GM23338 (cell line): ENCODE measurements around the gene PACS2. TPM values are rescaled to one million over a fixed set of nuclear protein-coding genes. Genes with fewer than 3 reads are reported as not detected.

Experiments used
- ATAC-seq: fragments of 200-7000 bp; cut with Tn5 transposase; 3 replicates; pipeline ENCODE4 v1.9.1; 2020
- DNase-seq: peaks from one replicate; pipeline ENCODE4 v3.0.0-alpha.2; 2015; ENCODE audit warnings: low spot score
- H2AFZ ChIP-seq: fragments of 200-600 bp; sonication (generic); 2 replicates; pipeline ENCODE4 v1.8.0; 2016; ENCODE audit warnings: antibody characterized with exemption, mild to moderate bottlenecking, moderate library complexity
- H3F3A ChIP-seq: fragments of 200-600 bp; sonication (generic); replicated peaks from 2 replicates; pipeline ENCODE4 v1.8.0; 2017; ENCODE audit warnings: antibody characterized with exemption, mixed run types, low read depth
- H3K27ac ChIP-seq: fragments of 200-600 bp; sonication (generic); 2 replicates; pipeline ENCODE4 v1.6.1; 2016; ENCODE audit warnings: low read depth
- H3K27me3 ChIP-seq: fragments of 200-600 bp; sonication (generic); 2 replicates; pipeline ENCODE4 v1.8.0; 2016; ENCODE audit warnings: mild to moderate bottlenecking, mixed run types, moderate library complexity; ENCODE audit not compliant: insufficient read depth
- H3K36me3 ChIP-seq: fragments of 200-600 bp; sonication (generic); 2 replicates; pipeline ENCODE4 v1.8.0; 2016; ENCODE audit warnings: mild to moderate bottlenecking; ENCODE audit not compliant: insufficient read depth
- H3K4me1 ChIP-seq: fragments of 200-600 bp; sonication (generic); 2 replicates; pipeline ENCODE4 v1.8.0; 2016; ENCODE audit warnings: mild to moderate bottlenecking, moderate library complexity; ENCODE audit not compliant: insufficient read depth
- H3K4me2 ChIP-seq: fragments of 200-600 bp; sonication (generic); 2 replicates; pipeline ENCODE4 v1.7.1; 2017; ENCODE audit warnings: mixed run types
- H3K4me3 ChIP-seq: fragments of 200-600 bp; sonication (generic); 2 replicates; pipeline ENCODE4 v1.6.1; 2016; ENCODE audit warnings: mixed run types
- H3K79me2 ChIP-seq: fragments of 200-600 bp; sonication (generic); replicated peaks from 2 replicates; pipeline ENCODE4 v1.8.0; 2017; ENCODE audit warnings: mild to moderate bottlenecking; ENCODE audit not compliant: insufficient read depth
- H3K9me2 ChIP-seq: fragments of 200-600 bp; sonication (generic); 2 replicates; pipeline ENCODE4 v1.8.0; 2017; ENCODE audit not compliant: insufficient read depth
- H4K20me1 ChIP-seq: fragments of 200-600 bp; sonication (generic); replicated peaks from 2 replicates; pipeline ENCODE4 v1.8.0; 2017; ENCODE audit warnings: mild to moderate bottlenecking; ENCODE audit not compliant: insufficient read depth
- H3K27ac Mint-ChIP-seq: 2 replicates; pipeline ENCODE4 v1.8.0; 2020; ENCODE audit warnings: inconsistent platforms, mild to moderate bottlenecking, moderate library complexity, mixed read lengths
- H3K27me3 Mint-ChIP-seq: 3 replicates; pipeline ENCODE4 v1.8.0; 2022; ENCODE audit warnings: low read depth, mild to moderate bottlenecking, moderate library complexity, mixed read lengths, inconsistent platforms; ENCODE audit not compliant: insufficient read depth, poor library complexity
- H3K36me3 Mint-ChIP-seq: 3 replicates; pipeline ENCODE4 v1.8.0; 2021; ENCODE audit warnings: low read depth, mild to moderate bottlenecking, inconsistent platforms, moderate library complexity, mixed read lengths
- H3K4me1 Mint-ChIP-seq: 3 replicates; pipeline ENCODE4 v1.8.0; 2020; ENCODE audit warnings: mild to moderate bottlenecking, inconsistent platforms, mixed read lengths
- H3K4me3 Mint-ChIP-seq: 3 replicates; pipeline ENCODE4 v1.8.0; 2021; ENCODE audit warnings: moderate library complexity, mild to moderate bottlenecking, inconsistent platforms, mixed read lengths
- H3K9me3 Mint-ChIP-seq: 3 replicates; pipeline ENCODE4 v1.8.0; 2020; ENCODE audit warnings: moderate library complexity, mild to moderate bottlenecking, inconsistent platforms, mixed read lengths
- CREB1 ChIP-seq: fragments of 250-450 bp; sonication (Bioruptor Pico); IDR thresholded peaks from 2 replicates; pipeline ENCODE4 v1.5.0; 2020; ENCODE audit warnings: low read depth, mild to moderate bottlenecking, moderate library complexity
- polyA plus RNA-seq: library from polyadenylated mRNA; unstranded; fragments of >200 nt; fragmentation: Nextera tagmentation; extraction: Ambion mirVana; gene quantifications from 2 replicates; pipeline ENCODE4 v1.2.1, GENCODE V29; 2016
- total RNA-seq: library from RNA; depleted of rRNA; stranded (reverse); fragments of >200 nt; shearing (Covaris generic); gene quantifications from 2 replicates; pipeline ENCODE4 v1.2.3, GENCODE V29; 2014
- TF ChIP-seq, protein P1 (sequence below): fragments of 250-450 bp; sonication (Bioruptor Pico); IDR thresholded peaks from 2 replicates; pipeline ENCODE4 v1.5.0; 2020; ENCODE audit warnings: mild to moderate bottlenecking, moderate library complexity
- TF ChIP-seq, protein P2 (sequence below): IDR thresholded peaks from 2 replicates; pipeline ENCODE4 v1.6.1; 2016; ENCODE audit warnings: antibody characterized with exemption

PACS2 gene
- total and polyA plus RNA-seq, 2 experiments from 2014 or later: 22.5 to 79.0 TPM

DNA sequence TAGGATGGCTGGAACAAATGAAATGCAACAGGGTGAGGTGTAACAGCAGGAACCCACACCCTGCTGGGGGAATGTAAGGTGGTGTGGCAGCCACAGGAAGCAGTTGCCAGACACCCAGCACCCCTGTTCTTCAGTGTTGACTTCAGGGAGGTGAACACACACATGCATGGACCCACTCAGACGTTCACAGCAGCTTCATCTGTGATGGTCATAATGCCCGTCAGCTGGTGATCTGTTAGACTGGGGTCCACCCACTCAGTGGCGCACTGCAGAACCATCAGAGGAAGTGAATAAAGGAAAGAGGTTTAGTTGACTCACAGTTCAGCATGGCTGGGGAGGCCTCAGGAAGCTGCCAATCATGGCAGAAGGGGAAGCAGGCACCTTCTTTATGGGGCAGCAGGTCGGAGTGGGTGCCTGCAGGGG is 61.1 kb downstream of the PACS2 start (continued):
- TF ChIP-seq, protein P1, sequence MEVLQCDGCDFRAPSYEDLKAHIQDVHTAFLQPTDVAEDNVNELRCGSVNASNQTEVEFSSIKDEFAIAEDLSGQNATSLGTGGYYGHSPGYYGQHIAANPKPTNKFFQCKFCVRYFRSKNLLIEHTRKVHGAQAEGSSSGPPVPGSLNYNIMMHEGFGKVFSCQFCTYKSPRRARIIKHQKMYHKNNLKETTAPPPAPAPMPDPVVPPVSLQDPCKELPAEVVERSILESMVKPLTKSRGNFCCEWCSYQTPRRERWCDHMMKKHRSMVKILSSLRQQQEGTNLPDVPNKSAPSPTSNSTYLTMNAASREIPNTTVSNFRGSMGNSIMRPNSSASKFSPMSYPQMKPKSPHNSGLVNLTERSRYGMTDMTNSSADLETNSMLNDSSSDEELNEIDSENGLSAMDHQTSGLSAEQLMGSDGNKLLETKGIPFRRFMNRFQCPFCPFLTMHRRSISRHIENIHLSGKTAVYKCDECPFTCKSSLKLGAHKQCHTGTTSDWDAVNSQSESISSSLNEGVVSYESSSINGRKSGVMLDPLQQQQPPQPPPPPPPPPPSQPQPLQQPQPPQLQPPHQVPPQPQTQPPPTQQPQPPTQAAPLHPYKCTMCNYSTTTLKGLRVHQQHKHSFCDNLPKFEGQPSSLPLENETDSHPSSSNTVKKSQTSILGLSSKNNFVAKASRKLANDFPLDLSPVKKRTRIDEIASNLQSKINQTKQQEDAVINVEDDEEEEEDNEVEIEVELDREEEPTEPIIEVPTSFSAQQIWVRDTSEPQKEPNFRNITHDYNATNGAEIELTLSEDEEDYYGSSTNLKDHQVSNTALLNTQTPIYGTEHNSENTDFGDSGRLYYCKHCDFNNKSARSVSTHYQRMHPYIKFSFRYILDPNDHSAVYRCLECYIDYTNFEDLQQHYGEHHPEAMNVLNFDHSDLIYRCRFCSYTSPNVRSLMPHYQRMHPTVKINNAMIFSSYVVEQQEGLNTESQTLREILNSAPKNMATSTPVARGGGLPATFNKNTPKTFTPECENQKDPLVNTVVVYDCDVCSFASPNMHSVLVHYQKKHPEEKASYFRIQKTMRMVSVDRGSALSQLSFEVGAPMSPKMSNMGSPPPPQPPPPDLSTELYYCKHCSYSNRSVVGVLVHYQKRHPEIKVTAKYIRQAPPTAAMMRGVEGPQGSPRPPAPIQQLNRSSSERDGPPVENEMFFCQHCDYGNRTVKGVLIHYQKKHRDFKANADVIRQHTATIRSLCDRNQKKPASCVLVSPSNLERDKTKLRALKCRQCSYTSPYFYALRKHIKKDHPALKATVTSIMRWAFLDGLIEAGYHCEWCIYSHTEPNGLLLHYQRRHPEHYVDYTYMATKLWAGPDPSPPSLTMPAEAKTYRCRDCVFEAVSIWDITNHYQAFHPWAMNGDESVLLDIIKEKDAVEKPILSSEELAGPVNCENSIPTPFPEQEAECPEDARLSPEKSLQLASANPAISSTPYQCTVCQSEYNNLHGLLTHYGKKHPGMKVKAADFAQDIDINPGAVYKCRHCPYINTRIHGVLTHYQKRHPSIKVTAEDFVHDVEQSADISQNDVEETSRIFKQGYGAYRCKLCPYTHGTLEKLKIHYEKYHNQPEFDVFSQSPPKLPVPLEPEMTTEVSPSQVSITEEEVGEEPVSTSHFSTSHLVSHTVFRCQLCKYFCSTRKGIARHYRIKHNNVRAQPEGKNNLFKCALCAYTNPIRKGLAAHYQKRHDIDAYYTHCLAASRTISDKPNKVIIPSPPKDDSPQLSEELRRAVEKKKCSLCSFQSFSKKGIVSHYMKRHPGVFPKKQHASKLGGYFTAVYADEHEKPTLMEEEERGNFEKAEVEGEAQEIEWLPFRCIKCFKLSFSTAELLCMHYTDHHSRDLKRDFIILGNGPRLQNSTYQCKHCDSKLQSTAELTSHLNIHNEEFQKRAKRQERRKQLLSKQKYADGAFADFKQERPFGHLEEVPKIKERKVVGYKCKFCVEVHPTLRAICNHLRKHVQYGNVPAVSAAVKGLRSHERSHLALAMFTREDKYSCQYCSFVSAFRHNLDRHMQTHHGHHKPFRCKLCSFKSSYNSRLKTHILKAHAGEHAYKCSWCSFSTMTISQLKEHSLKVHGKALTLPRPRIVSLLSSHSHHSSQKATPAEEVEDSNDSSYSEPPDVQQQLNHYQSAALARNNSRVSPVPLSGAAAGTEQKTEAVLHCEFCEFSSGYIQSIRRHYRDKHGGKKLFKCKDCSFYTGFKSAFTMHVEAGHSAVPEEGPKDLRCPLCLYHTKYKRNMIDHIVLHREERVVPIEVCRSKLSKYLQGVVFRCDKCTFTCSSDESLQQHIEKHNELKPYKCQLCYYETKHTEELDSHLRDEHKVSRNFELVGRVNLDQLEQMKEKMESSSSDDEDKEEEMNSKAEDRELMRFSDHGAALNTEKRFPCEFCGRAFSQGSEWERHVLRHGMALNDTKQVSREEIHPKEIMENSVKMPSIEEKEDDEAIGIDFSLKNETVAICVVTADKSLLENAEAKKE (CRISPR knock-in tag): no peak
- TF ChIP-seq, protein P2, sequence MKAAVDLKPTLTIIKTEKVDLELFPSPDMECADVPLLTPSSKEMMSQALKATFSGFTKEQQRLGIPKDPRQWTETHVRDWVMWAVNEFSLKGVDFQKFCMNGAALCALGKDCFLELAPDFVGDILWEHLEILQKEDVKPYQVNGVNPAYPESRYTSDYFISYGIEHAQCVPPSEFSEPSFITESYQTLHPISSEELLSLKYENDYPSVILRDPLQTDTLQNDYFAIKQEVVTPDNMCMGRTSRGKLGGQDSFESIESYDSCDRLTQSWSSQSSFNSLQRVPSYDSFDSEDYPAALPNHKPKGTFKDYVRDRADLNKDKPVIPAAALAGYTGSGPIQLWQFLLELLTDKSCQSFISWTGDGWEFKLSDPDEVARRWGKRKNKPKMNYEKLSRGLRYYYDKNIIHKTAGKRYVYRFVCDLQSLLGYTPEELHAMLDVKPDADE: no peak

DNA sequence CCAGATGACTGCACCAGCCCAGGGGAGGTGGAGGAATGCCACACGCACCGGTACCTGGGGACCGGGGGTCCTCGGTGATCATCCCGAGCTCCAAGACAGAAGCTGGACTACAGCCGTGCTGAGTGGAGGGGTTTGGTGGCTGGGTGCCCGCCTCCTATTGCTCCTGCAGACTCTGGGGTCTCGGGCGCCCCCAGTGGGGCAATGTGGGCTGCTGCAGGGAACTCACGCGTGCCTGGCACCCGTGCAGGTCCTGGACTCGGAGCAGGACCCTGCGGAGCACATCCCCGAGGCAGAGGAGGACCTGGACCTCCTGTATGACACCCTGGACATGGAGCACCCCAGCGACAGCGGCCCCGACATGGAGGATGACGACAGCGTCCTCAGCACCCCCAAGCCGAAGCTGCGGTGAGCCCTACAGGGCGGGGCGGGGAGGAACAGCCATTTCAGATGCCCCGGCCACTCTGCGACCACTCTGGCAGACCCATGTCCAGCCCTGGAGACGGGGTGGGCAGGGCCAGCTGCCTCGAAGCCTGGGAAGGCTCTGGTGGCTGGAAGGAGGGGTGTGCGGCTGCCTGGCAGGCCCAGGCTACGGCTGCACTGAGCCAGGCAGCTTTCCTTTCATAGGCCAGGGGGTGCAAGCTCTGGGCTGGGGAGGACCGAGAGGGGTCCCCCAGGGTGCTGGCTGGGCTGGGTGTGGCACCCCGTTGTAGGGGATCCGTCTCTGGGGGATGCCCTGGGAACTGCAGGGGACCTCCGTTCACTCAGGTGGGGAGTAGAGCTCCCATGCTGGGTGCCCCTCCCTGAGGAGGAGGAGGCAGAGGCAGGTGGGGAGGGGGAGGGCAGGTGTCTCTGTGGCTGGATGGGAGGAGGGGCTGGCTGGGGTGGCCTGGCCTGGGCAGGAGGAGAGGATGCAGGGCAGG is 62.2 kb downstream of the PACS2 start:
- H3K27ac ChIP-seq: no peak overlapping the region
- no peaks in the 10 kb centered on the region for H4K20me1 ChIP-seq
- H2AFZ ChIP-seq: no peak overlapping the region
- peaks cover 14% of the 10 kb centered on the region; the same call in 2 of the 3 replicates for H3K9me3 Mint-ChIP-seq
- H3K27ac Mint-ChIP-seq: no peak overlapping the region
- H3K4me2 ChIP-seq: no peak overlapping the region
- H3K27me3 ChIP-seq: no peaks in the 10 kb centered on the region
- ATAC-seq (peak; percentile 75), DNase-seq (peak; percentile 52)
- H3K27me3 Mint-ChIP-seq: peaks cover 10% of the 10 kb centered on the region
- H3K36me3 Mint-ChIP-seq: peaks cover 13% of the 10 kb centered on the region
- no peak overlapping the region for H3K4me3 ChIP-seq
- no peaks in the 10 kb centered on the region for H3K4me1 ChIP-seq
- H3K4me3 Mint-ChIP-seq: no peak overlapping the region
- no peaks in the 10 kb centered on the region for H3K9me2 ChIP-seq
- no peaks in the 10 kb centered on the region for H3K36me3 ChIP-seq
- no peaks in the 10 kb centered on the region for H3K79me2 ChIP-seq
- H3F3A ChIP-seq: no peaks in the 10 kb centered on the region
- peaks cover 8% of the 10 kb centered on the region for H3K4me1 Mint-ChIP-seq
- TF ChIP-seq, protein P1 (CRISPR knock-in tag): no peak
- TF ChIP-seq, protein P2: no peak
- TF ChIP-seq CREB1 (CRISPR knock-in tag): no peak
